ENCODE results near the gene ABTB2.

ABTB2 gene

GRCh38 chr11:34309965-34310364 is 47.8 kb downstream of the ABTB2 start:
- no peak for TF ChIP-seq ELF4 (IDR thresholded peaks at IDR 0.05)
- no peak for TF ChIP-seq ZNF384 (IDR thresholded peaks at IDR 0.05)
- TF ChIP-seq BHLHE40 (IDR thresholded peaks at IDR 0.05; ENCODE audit: borderline replicate concordance) = no peak
- no peak for TF ChIP-seq SUZ12 (IDR thresholded peaks at IDR 0.05)
- TF ChIP-seq LEF1 (IDR thresholded peaks at IDR 0.05; ENCODE audit: borderline replicate concordance) = no peak
- TF ChIP-seq SP1 (IDR thresholded peaks at IDR 0.05) = no peak
- no peak for TF ChIP-seq L3MBTL2 (conservative IDR thresholded peaks at IDR 0.05)
- no peak for TF ChIP-seq ARNT (IDR thresholded peaks at IDR 0.05)
- TF ChIP-seq CTBP1 (IDR thresholded peaks at IDR 0.05; ENCODE audit: borderline replicate concordance) = no peak
- no peak for TF ChIP-seq NFRKB (IDR thresholded peaks at IDR 0.05)
- no peak for TF ChIP-seq PKNOX1 (IDR thresholded peaks at IDR 0.05)
- no peak for TF ChIP-seq FOXA1 (IDR thresholded peaks at IDR 0.05)
- no peak for TF ChIP-seq FOXK2 (IDR thresholded peaks at IDR 0.05)
- TF ChIP-seq TARDBP (IDR thresholded peaks at IDR 0.05) = no peak
- TF ChIP-seq FOXM1 (IDR thresholded peaks at IDR 0.05; ENCODE audit: borderline replicate concordance) = no peak
- TF ChIP-seq HDGF (IDR thresholded peaks at IDR 0.05; ENCODE audit: borderline replicate concordance) = no peak
- no peak for DNase-seq (ENCODE audit: extremely low spot score)
- POLR2A ChIA-PET = interaction anchor here (0.9 kb wide), 1 partner anchor 127 kb away, joined by 3 read pairs; no protein-coding TSS in a partner anchor
- CTCF ChIA-PET = no interaction called here

GRCh38 chr11:34308913-34309585 is 48.8 kb downstream of the ABTB2 start:
- no peak for TF ChIP-seq L3MBTL2 (conservative IDR thresholded peaks at IDR 0.05)
- TF ChIP-seq CTBP1 (IDR thresholded peaks at IDR 0.05; ENCODE audit: borderline replicate concordance) = no peak
- TF ChIP-seq FOXA1 (IDR thresholded peaks at IDR 0.05) = no peak
- no peak for TF ChIP-seq FOXM1 (IDR thresholded peaks at IDR 0.05; ENCODE audit: borderline replicate concordance)
- TF ChIP-seq NFRKB (IDR thresholded peaks at IDR 0.05) = no peak
- no peak for TF ChIP-seq FOXK2 (IDR thresholded peaks at IDR 0.05)
- TF ChIP-seq HDGF (IDR thresholded peaks at IDR 0.05; ENCODE audit: borderline replicate concordance) = no peak
- TF ChIP-seq PKNOX1 (IDR thresholded peaks at IDR 0.05) = no peak
- POLR2A ChIA-PET = interaction anchor here (0.9 kb wide), 1 partner anchor 126 kb away, joined by 3 read pairs; no protein-coding TSS in a partner anchor
- CTCF ChIA-PET = no interaction called here
- DNase-seq (ENCODE audit: extremely low spot score) = no peak

- CTCF ChIA-PET = no interaction called here
Observed at GRCh38 chr11:34308049-34308912, 49.5 kb downstream of the ABTB2 start.

GRCh38 chr11:34305780-34306179 is 52.0 kb downstream of the ABTB2 start:
- POLR2A ChIA-PET = no interaction called here
- CTCF ChIA-PET = no interaction called here
- TF ChIP-seq TARDBP (IDR thresholded peaks at IDR 0.05) (no peak), ZNF384 (IDR thresholded peaks at IDR 0.05) (no peak), ARNT (IDR thresholded peaks at IDR 0.05) (no peak), HDGF (IDR thresholded peaks at IDR 0.05; ENCODE audit: borderline replicate concordance) (no peak), SUZ12 (IDR thresholded peaks at IDR 0.05) (no peak), ELF4 (IDR thresholded peaks at IDR 0.05) (no peak), NFRKB (IDR thresholded peaks at IDR 0.05) (no peak), PKNOX1 (IDR thresholded peaks at IDR 0.05) (no peak), SP1 (IDR thresholded peaks at IDR 0.05) (no peak), CTBP1 (IDR thresholded peaks at IDR 0.05; ENCODE audit: borderline replicate concordance) (no peak), FOXA1 (IDR thresholded peaks at IDR 0.05) (no peak), LEF1 (IDR thresholded peaks at IDR 0.05; ENCODE audit: borderline replicate concordance) (no peak), L3MBTL2 (conservative IDR thresholded peaks at IDR 0.05) (no peak), FOXM1 (IDR thresholded peaks at IDR 0.05; ENCODE audit: borderline replicate concordance) (no peak), BHLHE40 (IDR thresholded peaks at IDR 0.05; ENCODE audit: borderline replicate concordance) (no peak), FOXK2 (IDR thresholded peaks at IDR 0.05) (no peak)
- DNase-seq (ENCODE audit: extremely low spot score) = no peak

More at GRCh38 chr11:34308049-34308912, 49.5 kb downstream of the ABTB2 start:
- no peak for DNase-seq (ENCODE audit: extremely low spot score)
- TF ChIP-seq HDGF (IDR thresholded peaks at IDR 0.05; ENCODE audit: borderline replicate concordance) (no peak), SUZ12 (IDR thresholded peaks at IDR 0.05) (no peak), CTBP1 (IDR thresholded peaks at IDR 0.05; ENCODE audit: borderline replicate concordance) (no peak), ZNF384 (IDR thresholded peaks at IDR 0.05) (no peak), NFRKB (IDR thresholded peaks at IDR 0.05) (no peak), PKNOX1 (IDR thresholded peaks at IDR 0.05) (no peak), FOXA1 (IDR thresholded peaks at IDR 0.05) (no peak), FOXM1 (IDR thresholded peaks at IDR 0.05; ENCODE audit: borderline replicate concordance) (no peak), LEF1 (IDR thresholded peaks at IDR 0.05; ENCODE audit: borderline replicate concordance) (no peak), BHLHE40 (IDR thresholded peaks at IDR 0.05; ENCODE audit: borderline replicate concordance) (no peak), FOXK2 (IDR thresholded peaks at IDR 0.05) (no peak), TARDBP (IDR thresholded peaks at IDR 0.05) (no peak), ELF4 (IDR thresholded peaks at IDR 0.05) (no peak), L3MBTL2 (conservative IDR thresholded peaks at IDR 0.05) (no peak), SP1 (IDR thresholded peaks at IDR 0.05) (no peak), ARNT (IDR thresholded peaks at IDR 0.05) (no peak)
- POLR2A ChIA-PET = no interaction called here

Measured in HEK293T (cell line).